Activated naive CD4-positive, alpha-beta T cell treated with anti-CD3 and anti-CD28 coated beads, Interleukin-2, amount 10 ng/mL, durations not matched to agents 5 hours and 36 hours (primary cell): ENCODE results near the gene PEX11G. TPM values are rescaled to one million over a fixed set of nuclear protein-coding genes. Genes with fewer than 3 reads are reported as not detected.

Source experiments
- total RNA-seq, 2 experiments: library from RNA; stranded (reverse); gene quantifications; one replicate each; pipeline ENCODE4 v1.2.3, GENCODE V29; 2021

The PEX11G gene
- under 1 TPM; 0.58 to 0.84 TPM for total RNA-seq

DNA sequence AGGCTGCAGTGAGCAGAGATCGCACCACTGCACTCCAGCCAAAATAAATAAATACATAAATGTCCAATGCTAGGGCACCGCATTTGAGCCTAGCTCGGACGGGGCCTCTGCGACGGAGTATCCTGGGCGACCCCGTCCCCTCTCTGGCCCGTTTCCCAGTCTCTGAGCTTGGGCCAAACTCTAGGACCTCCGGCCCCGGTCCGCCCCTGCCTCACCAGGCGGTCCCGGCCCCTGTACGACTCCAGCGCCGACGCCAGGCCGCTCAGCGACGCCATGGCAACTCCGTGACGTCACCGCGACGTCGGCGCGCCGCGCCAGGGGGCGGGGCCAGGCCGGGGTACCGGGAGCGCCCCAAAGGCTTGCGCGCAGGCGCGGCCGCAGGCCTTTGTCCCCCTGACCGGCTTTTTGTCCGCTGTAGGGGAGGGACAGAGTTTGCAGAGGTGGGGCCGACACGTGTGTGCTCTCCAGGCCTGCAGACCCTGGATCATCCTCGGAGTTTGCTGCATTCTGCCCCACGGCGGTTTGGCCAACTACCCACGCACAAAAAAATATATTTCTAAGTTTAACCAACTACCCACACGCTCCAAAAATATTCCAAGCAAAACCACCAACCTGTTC is at the start of gene PEX11G:
Gene PEX11G (minus strand): TSS at position 300 of the 618 bp plus-strand sequence. CDS start 25 bp downstream, at position 275.

DNA sequence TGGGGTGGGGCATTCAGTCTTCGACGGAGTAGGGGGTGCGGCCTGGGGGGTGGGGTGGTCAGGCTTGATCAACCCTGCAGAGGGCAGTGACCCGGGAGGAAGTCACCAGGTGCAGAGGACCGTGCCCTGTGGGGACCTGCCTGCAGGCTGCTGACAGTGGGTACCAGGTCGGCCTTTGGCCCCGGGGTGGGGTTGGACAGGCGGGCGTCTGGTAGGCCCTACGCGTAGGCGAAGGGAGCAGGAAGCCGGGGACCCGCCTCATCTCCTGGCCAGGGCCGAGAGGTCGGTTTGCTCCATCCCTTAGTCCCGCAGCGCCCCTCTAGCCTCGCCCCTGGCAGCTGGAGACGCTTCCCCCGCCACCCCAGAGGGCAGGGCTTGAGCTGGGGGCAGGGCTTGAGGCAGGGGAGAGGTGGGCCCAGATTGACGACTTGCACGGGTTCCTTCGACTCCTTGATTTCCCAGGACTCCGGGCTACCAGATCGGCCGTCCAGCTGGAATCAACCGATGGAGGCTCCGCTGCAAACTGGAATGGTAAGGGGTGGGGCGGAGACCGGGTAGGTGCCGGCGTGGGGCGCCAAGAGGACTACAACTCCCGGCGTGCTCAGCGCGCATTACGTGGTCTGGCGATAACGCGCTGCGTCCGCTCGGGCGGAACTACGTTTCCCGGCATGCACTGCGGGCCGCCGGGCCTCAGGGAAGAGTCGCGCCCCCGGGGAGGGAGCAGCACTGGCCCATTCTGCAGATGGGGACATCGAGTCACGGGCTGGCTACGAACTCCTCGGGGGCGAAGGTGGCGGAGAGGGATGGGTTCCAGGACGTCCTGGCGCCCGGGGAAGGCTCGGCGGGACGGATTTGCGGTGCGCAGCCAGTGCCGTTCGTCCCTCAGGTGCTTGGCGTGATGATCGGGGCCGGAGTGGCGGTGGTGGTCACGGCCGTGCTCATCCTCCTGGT is 46.5 kb upstream of the PEX11G start, which contains the start of gene PNPLA6:
Gene PNPLA6 (plus strand): TSS at position 671 of the 951 bp plus-strand sequence. CDS start 72 bp downstream, at position 743.

DNA sequence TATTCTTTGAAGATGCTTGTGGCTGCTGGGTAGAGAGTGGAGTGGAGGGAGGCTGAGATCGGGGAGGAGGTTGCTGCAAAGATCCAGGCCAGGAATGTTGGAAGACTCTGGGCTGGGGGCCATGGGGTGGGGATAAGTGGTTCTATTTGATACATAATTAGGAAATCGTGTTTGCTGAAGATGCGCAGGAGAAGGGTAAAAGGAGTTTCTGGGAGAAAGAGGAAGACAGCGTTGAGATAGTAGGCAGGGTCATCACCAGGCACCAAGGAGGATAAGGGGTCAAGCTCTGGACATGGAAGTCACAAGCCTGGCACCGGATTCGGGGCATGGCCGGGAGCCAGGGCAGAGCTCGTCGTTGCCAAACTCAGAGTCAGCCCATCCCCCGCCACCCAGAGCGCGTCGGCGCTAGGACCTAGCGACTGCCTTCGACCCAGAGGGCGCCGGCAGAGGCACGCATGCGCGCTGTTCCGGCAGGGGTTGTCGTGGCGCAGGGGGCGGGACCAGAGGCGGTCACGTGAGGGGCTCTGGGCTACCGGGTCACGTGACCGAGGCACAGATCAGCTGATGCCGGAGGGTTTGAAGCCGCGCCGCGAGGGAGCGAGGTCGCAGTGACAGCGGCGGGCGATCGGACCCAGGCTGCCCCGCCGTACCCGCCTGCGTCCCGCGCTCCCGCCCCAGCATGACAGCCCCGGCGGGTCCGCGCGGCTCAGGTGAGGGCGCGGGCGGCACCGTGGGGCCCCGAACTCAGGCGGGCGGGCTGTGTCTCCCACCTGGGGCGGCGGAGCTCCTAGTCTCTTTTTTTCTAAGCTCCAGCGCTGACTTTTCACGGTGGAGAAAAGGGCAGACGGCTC is 33.5 kb upstream of the PEX11G start, which contains the start of gene MCOLN1:
Gene MCOLN1 (plus strand): TSS at position 553 of the 851 bp plus-strand sequence. CDS start 127 bp downstream, at position 680.

DNA sequence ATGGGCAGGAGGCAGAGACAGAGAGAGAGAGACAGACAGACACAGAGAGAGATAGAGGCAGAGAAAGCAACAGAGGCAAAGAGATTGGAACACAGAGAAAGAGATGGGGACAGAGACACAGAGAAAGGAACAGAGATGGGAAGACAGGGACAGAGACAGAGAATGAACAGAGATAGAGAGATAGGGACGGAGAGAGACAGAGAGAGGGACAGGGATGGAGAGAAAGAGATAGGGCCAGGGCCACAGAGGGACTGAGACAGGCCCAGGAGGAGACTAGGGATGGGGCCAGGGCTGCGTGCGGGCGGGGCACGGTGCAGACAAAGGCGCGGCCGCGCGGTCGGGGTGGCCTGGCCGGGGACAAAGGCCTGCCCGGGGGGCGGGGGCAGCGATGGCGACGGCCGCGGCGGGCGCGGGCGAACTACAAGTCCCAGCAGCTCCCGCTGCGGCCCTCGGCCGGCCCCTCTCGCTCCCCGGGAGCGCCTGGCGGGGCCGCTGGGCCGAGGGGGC is 26.9 kb upstream of the PEX11G start, which contains the start of gene ZNF358:
Gene ZNF358 (plus strand): TSS at position 459 of the 507 bp plus-strand sequence. CDS start 3,140 bp downstream, outside the sequence.

Other genes starting within 250 kb of the PEX11G start
- 1 to 10 TPM; 4.0 to 5.1 TPM for gene INSR, start 194.6 kb downstream of the PEX11G start, total RNA-seq
- gene ARHGEF18, start 140.1 kb downstream of the PEX11G start, total RNA-seq, result 10 to 100 TPM; 42.5 to 52.4 TPM
- 1 to 10 TPM; 8.8 to 9.0 TPM for gene ZNF358, start 27.1 kb upstream of the PEX11G start, total RNA-seq
- gene MCOLN1, start 33.6 kb upstream of the PEX11G start, total RNA-seq, result 10 to 100 TPM; 11.2 to 12.6 TPM
- gene PNPLA6, start 46.7 kb upstream of the PEX11G start, total RNA-seq, result 100 to 1,000 TPM; 121 TPM
- gene CAMSAP3, start 106.8 kb upstream of the PEX11G start, total RNA-seq, result 1 to 10 TPM in 1 of 2 experiments, under 1 TPM in 1; 0.86 to 1.7 TPM
- 10 to 100 TPM; 44.5 to 47.4 TPM for gene XAB2, start 140.5 kb upstream of the PEX11G start, total RNA-seq
- 100 to 1,000 TPM; 128 to 140 TPM for gene PET100, start 140.8 kb upstream of the PEX11G start, total RNA-seq
- 1 to 10 TPM; 2.9 to 3.0 TPM for gene PCP2, start 144.7 kb upstream of the PEX11G start, total RNA-seq
- 100 to 1,000 TPM; 161 to 167 TPM for gene STXBP2, start 148.1 kb upstream of the PEX11G start, total RNA-seq
- under 1 TPM in 1 of 2 experiments, not detected in 1; 0.88 TPM for gene RETN, start 180.0 kb upstream of the PEX11G start, total RNA-seq
- not detected for gene MCEMP1, start 188.1 kb upstream of the PEX11G start, total RNA-seq
- 10 to 100 TPM; 87.8 to 89.7 TPM for gene TRAPPC5, start 191.8 kb upstream of the PEX11G start, total RNA-seq
- not detected for gene FCER2, start 213.1 kb upstream of the PEX11G start, total RNA-seq
- gene CLEC4G, start 243.1 kb upstream of the PEX11G start, total RNA-seq, result not detected